Stimulated activated CD4-positive, alpha-beta T cell treated with anti-CD3 and anti-CD28 coated beads, Interleukin-2, amount 100 ng/mL, for 48 hours (primary cell): ENCODE results near the gene PDF.
"Not testable (repeated sequence)": the region's sequence is repeated elsewhere in the genome, so short reads cannot be mapped to it uniquely, and the experiment has no call there.

ENCODE experiments used
- DNase-seq, 2 donors: peaks; one replicate each; pipeline ENCODE4 v3.0.0-alpha.2; 2020

Gene PDF

GRCh38 chr16:69330286-69331109, at the start of gene PDF:
Gene PDF (minus strand): TSS chr16:69330588. CDS start chr16:69330570, 18 bp downstream.
- DNase-seq = peak; percentile 76

- no peak for DNase-seq
Measured at GRCh38 chr16:69378760-69379159, 48.4 kb upstream of the PDF start.

- no peak for DNase-seq
Measured at GRCh38 chr16:69378036-69378435, 47.6 kb upstream of the PDF start.

- DNase-seq = no peak
Measured at GRCh38 chr16:69376393-69377059, 46.1 kb upstream of the PDF start.

GRCh38 chr16:69373019-69373418, 42.6 kb upstream of the PDF start:
- no peak for DNase-seq

- DNase-seq = no peak
Measured at GRCh38 chr16:69371564-69371963, 41.2 kb upstream of the PDF start.

- DNase-seq = no peak
Measured at GRCh38 chr16:69368866-69369265, 38.5 kb upstream of the PDF start.

- no peak for DNase-seq
Measured at GRCh38 chr16:69367980-69368379, 37.6 kb upstream of the PDF start.

GRCh38 chr16:69366431-69366830, 36.0 kb upstream of the PDF start:
- peak; percentile 9 to 14 for DNase-seq

GRCh38 chr16:69365901-69366300, 35.5 kb upstream of the PDF start:
- DNase-seq = no peak

- no peak for DNase-seq
Measured at GRCh38 chr16:69364088-69364487, 33.7 kb upstream of the PDF start.

GRCh38 chr16:69363281-69363717, 32.9 kb upstream of the PDF start:
- DNase-seq = no peak

GRCh38 chr16:69360070-69360469, 29.7 kb upstream of the PDF start:
- DNase-seq = not testable (repeated sequence)

- DNase-seq = no peak
Measured at GRCh38 chr16:69351309-69352027, 21.1 kb upstream of the PDF start, which contains the start of gene TMED6. Gene TMED6 (minus strand): TSS chr16:69351786. CDS start chr16:69351753, 33 bp downstream.

- DNase-seq = no peak
Measured at GRCh38 chr16:69350536-69351133, 20.2 kb upstream of the PDF start.

- DNase-seq = no peak
Measured at GRCh38 chr16:69349536-69349935, 19.1 kb upstream of the PDF start.

- DNase-seq = no peak
Measured at GRCh38 chr16:69348222-69348621, 17.8 kb upstream of the PDF start.

GRCh38 chr16:69346683-69347082, 16.3 kb upstream of the PDF start:
- no peak for DNase-seq

- no peak for DNase-seq
Measured at GRCh38 chr16:69345923-69346322, 15.5 kb upstream of the PDF start.

GRCh38 chr16:69344171-69344570, 13.8 kb upstream of the PDF start:
- no peak for DNase-seq

- peak in 1 of 2 donors; percentile 20 for DNase-seq
Measured at GRCh38 chr16:69340095-69340644, 9.8 kb upstream of the PDF start.

- DNase-seq = peak; percentile 88
Measured at GRCh38 chr16:69339289-69340094, 9.1 kb upstream of the PDF start, which contains the start of the genes COG8 and NIP7. Gene COG8 (minus strand): TSS chr16:69339564. CDS start chr16:69339552, 12 bp downstream. Gene NIP7 (plus strand): TSS chr16:69339772. CDS start chr16:69339830, 58 bp downstream.
